H54 (cell line): ENCODE data around the gene SLC39A13.
"Not testable (repeated sequence)": the region's sequence is repeated elsewhere in the genome, so short reads cannot be mapped to it uniquely, and the experiment has no call there.

Experiments used
- DNase-seq: peaks from one replicate; pipeline ENCODE4 v3.0.0; 2011; ENCODE audit warnings: low spot score, mixed read lengths; ENCODE audit not compliant: insufficient read length
- FAIRE-seq: peaks from 3 replicates; lab custom pipeline; 2011; peaks lifted over from hg19 to GRCh38; lab: Jason Lieb, UNC
- POLR2A ChIP-seq: IDR thresholded peaks from 2 replicates; pipeline ENCODE4 v1.6.1; 2011; ENCODE audit warnings: low read depth, mild to moderate bottlenecking, low read length

The SLC39A13 gene

DNA sequence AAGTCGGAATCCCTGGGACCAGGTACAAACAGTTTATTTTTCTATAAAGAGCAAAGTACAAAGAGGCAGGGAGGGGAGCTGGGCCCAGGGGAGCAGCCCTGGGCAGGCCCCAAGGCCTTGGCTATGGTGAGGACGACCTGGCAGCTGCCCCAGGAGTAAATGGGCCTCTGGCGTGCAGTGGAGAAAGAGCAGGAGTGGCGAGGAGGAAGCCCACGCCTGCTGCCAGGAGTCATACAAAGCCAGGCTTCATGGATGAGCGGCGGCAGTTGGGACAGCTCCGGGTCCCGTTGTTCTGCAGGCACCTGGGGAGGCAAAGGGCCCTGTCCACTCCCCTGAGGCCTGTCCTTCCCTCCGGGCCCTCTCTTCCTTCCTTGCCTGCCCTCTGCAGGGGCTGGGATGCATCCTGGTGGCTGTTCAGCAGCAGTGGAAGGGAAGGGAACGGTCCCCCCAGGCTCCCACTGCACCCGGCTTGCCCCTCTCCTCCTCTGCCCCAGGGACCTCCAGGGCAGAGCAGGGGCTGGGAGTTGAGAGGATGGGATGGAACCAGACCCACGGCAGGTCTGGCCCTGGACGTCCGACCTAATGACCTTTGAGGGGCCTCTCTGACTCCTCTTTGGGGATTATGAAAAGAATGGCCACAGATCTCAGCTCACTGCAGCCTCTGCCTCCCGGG lies 29.5 kb downstream of the SLC39A13 start:
- FAIRE-seq (no peak), DNase-seq (no peak)
- no peak for TF ChIP-seq POLR2A

DNA sequence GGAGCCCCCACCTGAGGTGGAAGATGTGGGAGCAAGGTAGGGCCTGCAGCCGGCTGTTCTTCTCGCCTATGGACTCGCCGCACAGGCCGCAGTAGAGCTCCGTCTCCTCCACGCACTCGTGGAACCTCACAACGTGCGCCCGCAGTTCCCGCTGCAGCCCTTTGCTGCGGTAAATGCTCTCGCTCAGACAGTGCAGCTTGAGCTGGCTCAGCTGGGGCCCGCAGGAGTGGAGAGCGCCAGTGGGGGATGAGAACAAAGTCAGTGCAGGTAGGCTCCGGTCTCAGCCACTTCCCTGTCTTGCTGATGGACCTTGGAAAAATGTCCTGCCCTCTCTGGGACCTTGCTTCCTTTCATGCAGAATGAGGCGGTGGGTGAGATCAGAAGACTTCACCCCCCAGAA lies 30.3 kb downstream of the SLC39A13 start:
- no peak for DNase-seq
- TF ChIP-seq POLR2A = no peak
- no peak for FAIRE-seq

DNA sequence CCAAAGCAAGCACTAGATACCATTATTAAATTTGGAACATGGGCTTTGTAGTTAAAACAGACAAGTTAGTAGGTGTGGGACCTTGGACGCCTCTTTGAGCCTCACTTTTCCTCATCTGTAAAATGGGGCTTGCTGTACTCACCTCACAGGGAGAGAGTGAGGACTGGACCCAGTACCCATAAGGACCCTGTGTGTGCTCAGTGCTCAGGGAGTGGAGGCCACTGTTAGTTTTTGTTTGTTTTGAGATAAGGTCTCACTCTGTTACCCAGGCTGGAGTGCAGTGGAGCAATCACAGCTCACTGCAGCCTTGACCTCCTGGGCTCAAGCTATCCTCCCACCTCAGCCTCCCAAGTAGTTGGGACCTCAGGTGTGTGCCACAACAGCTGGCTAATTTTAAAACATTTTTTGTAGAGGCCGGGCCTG lies 31.7 kb downstream of the SLC39A13 start:
- DNase-seq (no peak), FAIRE-seq (no peak)
- no peak for TF ChIP-seq POLR2A

DNA sequence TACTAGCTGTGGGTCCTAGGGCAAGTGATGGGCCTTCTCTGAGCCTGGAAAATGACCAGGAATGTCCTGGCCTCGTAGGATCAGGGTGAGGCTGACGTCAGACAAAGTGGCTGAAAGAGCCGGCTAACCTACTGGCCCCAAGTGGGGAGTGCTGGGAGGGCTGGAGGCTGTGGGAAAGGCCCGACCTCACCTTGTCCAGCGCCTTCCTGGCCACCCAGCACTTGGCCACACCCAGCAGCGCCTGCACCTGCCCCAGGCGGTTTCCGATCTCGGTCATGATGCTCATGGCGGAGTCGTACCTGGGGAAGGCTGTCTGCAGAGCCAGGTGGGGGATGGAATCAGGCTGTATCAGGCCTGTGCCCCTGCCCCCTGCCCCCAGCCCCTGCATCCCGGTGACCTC lies 33.0 kb downstream of the SLC39A13 start:
- no peak for DNase-seq
- FAIRE-seq = no peak
- no peak for TF ChIP-seq POLR2A

DNA sequence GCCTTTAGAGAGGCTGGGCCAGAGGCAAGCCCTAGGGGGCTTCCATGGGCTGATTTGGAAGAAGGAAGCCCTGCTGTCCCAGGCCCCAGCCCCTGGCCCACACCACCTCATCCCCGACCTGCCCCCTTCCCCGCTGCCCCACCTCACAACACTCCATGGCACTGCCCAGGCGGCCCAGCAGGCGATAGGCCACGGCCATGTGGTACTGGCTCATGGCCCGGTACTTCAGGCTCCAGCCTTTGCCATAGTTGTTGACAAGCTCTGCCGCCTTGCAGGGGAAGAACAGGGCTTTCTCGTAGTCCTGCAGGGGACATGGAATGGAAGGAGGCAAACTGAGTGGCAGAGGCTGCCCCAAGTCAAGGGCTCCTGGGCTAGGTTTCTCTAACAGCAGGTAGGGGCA lies 34.1 kb downstream of the SLC39A13 start:
- no peak for TF ChIP-seq POLR2A
- FAIRE-seq (no peak), DNase-seq (no peak)

DNA sequence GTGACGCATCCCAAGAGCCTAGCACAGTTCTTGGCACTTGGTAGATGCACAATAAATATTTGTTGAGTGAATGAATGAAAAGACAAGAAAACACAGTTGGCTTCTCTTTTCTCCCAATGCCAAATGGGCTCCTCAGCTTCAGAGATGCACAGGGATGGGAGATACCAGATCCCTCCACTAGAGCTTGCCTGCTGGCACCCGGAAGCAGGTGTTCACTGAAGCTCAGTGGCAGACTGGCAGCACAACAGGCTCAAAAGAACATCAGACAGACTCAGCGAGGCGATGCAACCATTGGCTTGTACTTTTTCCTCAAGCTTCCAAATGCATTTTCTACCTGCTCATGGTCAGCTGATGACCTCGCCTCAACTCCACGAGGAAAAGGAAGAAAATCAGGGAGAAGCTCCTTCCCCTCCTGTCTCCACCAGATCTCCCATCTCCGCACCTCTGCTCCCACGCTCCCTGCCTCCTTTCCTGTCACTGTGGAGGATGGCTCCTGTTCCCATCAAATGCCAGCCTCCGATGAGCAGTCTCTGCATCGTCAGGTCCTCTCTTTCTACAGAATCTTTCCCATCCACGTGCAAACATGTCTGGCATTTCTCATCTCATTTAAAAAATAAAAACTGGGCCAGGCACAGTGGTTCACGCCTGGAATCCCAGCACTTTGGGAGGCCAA lies 34.8 kb downstream of the SLC39A13 start:
- no peak for DNase-seq
- TF ChIP-seq POLR2A = no peak
- no peak for FAIRE-seq

DNA sequence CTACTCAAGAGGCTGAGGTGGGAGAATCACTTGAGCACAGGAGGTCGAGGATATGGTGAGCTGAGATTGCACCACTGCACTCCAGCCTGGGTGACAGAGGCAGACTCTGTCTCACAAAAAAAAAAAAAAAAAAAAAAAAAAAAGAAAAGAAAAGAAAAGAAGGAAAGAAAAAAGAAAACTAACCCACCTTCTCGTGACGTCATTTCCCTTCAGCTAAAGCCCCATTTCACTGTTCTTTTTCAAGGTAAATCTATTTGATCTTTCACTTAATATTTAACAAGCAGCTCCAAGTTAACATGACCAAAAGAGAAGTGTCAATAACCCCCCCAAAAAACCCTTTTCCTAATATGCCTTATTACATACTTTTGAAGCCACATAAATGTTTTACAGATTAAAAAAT lies 35.4 kb downstream of the SLC39A13 start:
- FAIRE-seq (no peak), DNase-seq (no peak)
- TF ChIP-seq POLR2A = no peak

DNA sequence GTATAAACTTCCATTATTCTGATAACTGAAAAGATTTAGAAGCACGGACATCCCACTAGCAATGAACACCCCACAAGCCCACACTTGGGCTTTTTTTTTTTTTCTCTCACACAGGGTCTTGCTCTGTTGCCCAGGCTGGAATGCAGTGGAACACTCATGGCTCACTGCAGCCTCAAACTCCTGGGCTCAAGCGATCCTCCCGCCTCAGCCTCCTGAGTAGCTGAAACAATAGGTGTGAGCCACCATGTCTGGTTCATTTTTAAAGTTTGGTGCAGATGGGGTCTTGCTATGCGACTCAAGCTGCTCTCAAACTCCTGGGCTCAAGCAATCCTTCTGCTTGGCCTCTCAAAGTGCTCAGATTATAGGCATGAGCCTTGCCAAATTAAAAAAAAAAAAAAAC lies 37.5 kb downstream of the SLC39A13 start:
- DNase-seq (no peak), FAIRE-seq (no peak)
- no peak for TF ChIP-seq POLR2A

DNA sequence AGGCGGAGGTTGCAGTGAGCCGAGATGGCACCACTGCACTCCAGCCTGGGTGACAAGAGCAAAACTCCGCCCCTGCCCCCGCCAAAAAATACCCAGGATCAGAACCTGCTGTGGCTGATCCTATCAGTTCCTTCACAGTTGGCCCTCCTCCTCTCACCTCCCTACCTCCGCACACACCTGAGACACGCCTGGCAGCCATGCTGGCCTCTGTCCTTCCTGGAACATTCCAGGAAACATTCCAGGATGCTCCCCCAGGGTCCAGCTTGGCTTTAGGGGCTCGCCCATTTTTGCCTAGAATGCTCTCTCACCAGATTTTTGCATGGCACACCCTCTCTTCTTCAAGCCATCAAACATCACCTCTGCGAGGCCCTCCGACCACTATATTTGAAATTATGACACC lies 38.4 kb downstream of the SLC39A13 start:
- FAIRE-seq (no peak), DNase-seq (no peak)
- TF ChIP-seq POLR2A = no peak

DNA sequence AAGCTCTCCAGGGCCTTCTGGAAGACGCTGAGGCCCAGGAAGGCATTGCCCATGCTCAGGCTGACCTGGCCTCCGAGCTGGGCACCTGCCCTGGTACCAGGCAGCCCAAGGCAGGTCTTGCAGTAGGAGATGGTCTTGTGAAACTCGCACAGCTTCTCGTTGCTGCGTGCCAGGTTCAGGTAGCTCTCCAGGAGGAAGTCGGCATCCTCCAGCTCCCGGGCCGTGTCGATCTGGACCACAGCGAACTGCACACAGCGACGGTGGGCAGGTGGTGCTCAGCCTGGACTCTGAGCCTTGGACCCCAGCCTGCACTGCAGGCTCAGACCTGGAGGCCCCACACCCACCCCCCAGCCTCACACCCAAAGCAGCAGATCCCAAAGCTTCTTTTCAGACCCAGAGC lies 39.5 kb downstream of the SLC39A13 start:
- DNase-seq (no peak), FAIRE-seq (no peak)
- TF ChIP-seq POLR2A = no peak

DNA sequence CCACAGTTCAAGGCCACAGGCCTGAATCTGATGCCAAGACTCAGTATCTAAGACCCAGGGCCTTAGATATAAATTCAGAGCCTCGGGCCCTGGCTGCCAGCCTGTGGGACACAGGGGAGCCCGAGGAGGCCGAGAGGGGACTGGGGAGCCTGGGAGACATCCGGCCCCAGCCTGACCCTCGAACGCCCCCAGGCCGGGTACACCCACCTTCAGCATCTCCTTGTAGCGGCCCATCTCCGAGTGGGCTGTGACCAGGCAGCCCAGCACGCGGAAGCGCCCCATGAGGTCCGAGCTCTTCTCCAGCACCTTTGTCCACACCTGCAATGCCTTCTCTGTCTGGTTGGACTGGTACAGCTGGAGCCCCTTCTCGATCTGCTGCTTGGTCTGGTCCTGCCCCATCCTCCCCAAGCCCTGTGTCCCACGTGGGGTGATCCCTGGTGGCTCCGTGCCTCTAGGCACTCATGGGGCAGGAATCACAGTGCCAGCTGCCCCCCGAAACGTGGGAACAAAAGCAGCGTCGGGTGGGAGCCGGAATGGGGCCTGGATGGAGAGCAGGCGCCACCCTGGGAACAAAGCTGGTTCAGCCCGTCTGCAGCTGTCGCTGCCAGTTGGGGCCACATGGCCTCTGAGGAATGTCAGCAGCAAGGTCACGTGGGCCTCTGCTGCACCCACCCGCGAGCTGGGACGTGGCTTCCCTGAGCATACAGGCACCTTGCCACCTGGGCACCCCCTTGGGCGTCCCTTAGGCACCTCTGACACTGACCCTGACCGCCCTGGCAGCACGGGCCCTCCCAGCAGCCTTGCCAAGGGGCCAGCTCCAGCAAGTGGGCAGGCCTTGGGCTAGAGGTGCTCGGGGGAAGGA lies 40.4 kb downstream of the SLC39A13 start, which contains the start of gene RAPSN:
TSS of gene RAPSN (minus strand) at position 571 of the 862 bp plus-strand sequence. CDS start at position 399, 172 bp downstream.
- no peak for FAIRE-seq
- DNase-seq = no peak
- TF ChIP-seq POLR2A = no peak

DNA sequence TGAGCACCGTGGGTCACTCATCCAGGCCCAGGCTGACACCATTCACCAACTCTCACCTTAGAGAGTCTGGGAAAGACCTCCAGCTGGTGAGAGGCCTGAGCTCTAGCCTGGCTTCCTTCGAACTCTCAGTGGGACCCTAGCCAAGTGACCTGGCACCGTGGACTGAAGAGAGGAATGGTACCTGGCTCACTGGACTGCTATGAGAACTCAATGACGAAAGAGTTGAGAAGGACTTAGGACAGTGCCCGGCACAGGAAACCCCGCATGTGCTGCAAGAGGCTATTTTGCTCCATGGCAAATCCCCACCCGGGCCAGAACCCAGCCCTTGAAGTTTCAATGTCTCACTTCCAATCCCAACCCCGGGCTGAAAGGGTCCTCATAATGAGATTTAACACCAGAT lies 41.2 kb downstream of the SLC39A13 start:
- no peak for TF ChIP-seq POLR2A
- no peak for FAIRE-seq
- DNase-seq = no peak

DNA sequence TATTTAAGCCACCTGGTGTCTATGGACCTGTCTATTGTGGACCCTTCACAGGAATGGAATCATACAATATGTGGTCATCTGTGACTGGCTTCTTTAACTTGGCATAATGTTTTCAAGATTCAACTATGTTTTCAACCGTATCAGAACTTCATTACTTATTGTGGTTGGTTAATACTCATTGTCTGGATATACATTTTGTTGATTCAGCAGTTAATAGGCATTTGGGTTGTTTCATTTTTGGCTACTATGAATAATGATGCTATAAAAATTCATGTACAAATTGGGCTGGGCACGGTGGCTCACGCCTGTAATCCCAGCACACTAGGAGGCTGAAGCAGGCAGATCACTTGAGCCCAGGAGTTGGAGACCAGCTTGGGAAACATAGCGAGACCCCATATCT lies 43.0 kb downstream of the SLC39A13 start:
- DNase-seq (no peak), FAIRE-seq (no peak)
- TF ChIP-seq POLR2A = no peak

DNA sequence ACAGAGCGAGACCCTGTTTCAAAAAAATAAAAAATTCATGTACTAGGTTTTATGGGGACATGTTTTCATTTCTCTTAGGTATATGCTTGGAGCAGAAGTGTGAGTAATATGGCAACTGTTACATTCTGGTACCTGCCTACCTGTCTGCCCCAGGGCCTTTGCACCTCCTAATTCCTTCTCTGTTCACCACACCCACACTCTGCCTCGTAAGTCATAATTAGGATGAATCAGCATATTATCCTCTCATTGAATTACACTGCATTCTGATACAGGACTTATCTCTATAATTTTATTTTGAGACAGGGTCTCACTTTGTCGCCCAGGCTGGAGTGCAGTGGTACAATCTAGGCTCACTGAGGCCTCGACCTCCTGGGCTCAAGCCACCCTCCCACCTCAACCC lies 43.6 kb downstream of the SLC39A13 start:
- FAIRE-seq (no peak), DNase-seq (no peak)
- TF ChIP-seq POLR2A = no peak

DNA sequence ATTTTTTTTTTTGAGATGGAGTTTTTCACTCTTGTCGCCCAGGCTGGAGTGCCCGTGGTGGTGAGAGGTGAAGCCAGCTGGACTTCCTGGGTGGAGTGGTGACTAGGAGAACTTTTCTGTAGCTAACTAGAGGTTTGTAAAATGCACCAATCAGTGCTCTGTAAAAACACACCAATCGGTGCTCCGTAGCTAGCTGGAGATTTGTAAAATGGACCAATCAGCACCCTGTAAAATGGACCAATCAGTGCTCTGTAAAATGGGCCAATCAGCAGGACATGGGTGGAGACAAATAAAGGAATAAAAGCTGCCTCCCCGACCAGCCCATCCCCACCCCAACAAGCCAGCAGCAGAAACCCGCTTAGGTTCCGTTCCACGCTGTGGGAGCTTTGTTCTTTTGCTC lies 45.0 kb downstream of the SLC39A13 start:
- no peak for TF ChIP-seq POLR2A

DNA sequence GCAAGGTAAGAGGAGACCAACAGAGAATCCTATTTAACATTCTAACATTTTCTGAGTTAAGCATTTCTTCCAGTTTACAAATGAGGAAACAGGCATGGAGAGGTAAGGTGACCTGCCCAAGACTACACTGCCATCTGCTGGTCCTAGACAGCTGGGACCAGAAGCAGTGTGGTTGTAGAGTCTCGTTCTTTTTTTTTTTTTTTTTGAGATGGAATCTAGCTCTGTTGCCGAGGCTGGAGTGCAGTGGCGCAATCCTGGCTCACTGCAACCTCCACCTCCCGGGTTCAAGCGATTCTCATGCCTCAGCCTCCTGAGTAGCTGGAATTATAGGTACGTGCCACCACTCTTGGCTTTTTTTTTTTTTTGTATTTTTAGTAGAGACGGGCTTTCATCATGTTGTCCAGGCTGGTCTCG lies 45.9 kb downstream of the SLC39A13 start:
- FAIRE-seq = not testable (repeated sequence)
- peak; percentile 53 for DNase-seq

More for the DNA sequence above, 45.0 kb downstream of the SLC39A13 start:
- FAIRE-seq (no peak), DNase-seq (no peak)
